HepG2 (cell line): Measurements from ENCODE around the gene SERINC1. TPM values are rescaled to one million over a fixed set of nuclear protein-coding genes. Genes with fewer than 3 reads are reported as not detected.

ENCODE experiments used
- ASH2L ChIP-seq: fragments of 300-600, 200-600 bp; sonication (generic); IDR thresholded peaks from 2 replicates; pipeline ENCODE4 v1.7.0; 2017; ENCODE audit warnings: low read depth, mild to moderate bottlenecking, moderate library complexity, mixed read lengths, low read length; ENCODE audit not compliant: insufficient read length
- ATF7-NPFF ChIP-seq: sonication (generic); formaldehyde crosslinking; IDR thresholded peaks from 2 replicates; pipeline ENCODE4 v1.8.1; 2023; ENCODE audit warnings: mild to moderate bottlenecking, low read depth, missing genetic modification reagents, moderate library complexity
- BRD4 ChIP-seq: sonication (generic); formaldehyde crosslinking; IDR thresholded peaks from 2 replicates; pipeline ENCODE4 v1.4.0; 2020; ENCODE audit warnings: missing genetic modification reagents
- CCDC6 ChIP-seq: sonication (generic); formaldehyde crosslinking; IDR thresholded peaks from 2 replicates; pipeline ENCODE4 v1.8.1; 2022; ENCODE audit warnings: mild to moderate bottlenecking, missing genetic modification reagents, moderate library complexity
- FUBP1 ChIP-seq: sonication (generic); formaldehyde crosslinking; IDR thresholded peaks from 2 replicates; pipeline ENCODE4 v1.5.1; 2020; ENCODE audit warnings: missing genetic modification reagents, mild to moderate bottlenecking, borderline replicate concordance
- MEF2D ChIP-seq: sonication (generic); formaldehyde crosslinking; IDR thresholded peaks from 2 replicates; pipeline ENCODE4 v1.5.1; 2020; ENCODE audit warnings: mild to moderate bottlenecking, missing genetic modification reagents
- NFYC ChIP-seq: IDR thresholded peaks from 2 replicates; pipeline ENCODE4 v1.6.1; 2016; ENCODE audit warnings: missing genetic modification reagents, missing compliant biosample characterization
- SP1 ChIP-seq, 2 experiments: fragments of 450-650 bp in 1 of 2; sonication (generic) in 1 of 2; formaldehyde crosslinking in 1 of 2; IDR thresholded peaks; 2 replicates each; pipeline versions ENCODE4 v1.4.0 to v1.6.1; 2016 to 2020; ENCODE audit warnings: missing genetic modification reagents in 1 of 2
- SP4 ChIP-seq: sonication (generic); formaldehyde crosslinking; IDR thresholded peaks from 2 replicates; pipeline ENCODE4 v1.8.1; 2023; ENCODE audit warnings: mild to moderate bottlenecking, missing genetic modification reagents
- SYNCRIP ChIP-seq: fragments of 200-400 bp; formaldehyde crosslinking; IDR thresholded peaks from 2 replicates; pipeline ENCODE4 v1.6.1; 2018; ENCODE audit warnings: mild to moderate bottlenecking, low read depth, low read length; ENCODE audit not compliant: insufficient read depth
- TAF1 ChIP-seq: sonication (generic); formaldehyde crosslinking; IDR thresholded peaks from 2 replicates; pipeline ENCODE4 v1.4.0; 2020; ENCODE audit warnings: missing genetic modification reagents
- ZFP36L2 ChIP-seq: sonication (generic); formaldehyde crosslinking; IDR thresholded peaks from 2 replicates; pipeline ENCODE4 v1.4.0; 2020; ENCODE audit warnings: missing genetic modification reagents
- ZFX ChIP-seq: sonication (generic); formaldehyde crosslinking; IDR thresholded peaks from 2 replicates; pipeline ENCODE4 v1.4.0; 2020; ENCODE audit warnings: mild to moderate bottlenecking, low read depth, missing genetic modification reagents, moderate library complexity
- ZFYVE20 ChIP-seq: sonication (generic); formaldehyde crosslinking; IDR thresholded peaks from 2 replicates; pipeline ENCODE4 v1.8.0; 2023; ENCODE audit warnings: low read depth, mild to moderate bottlenecking, moderate library complexity, missing genetic modification reagents, borderline replicate concordance
- ZKSCAN8 ChIP-seq: IDR thresholded peaks from 2 replicates; pipeline ENCODE4 v1.6.1; 2016; ENCODE audit warnings: borderline replicate concordance, missing genetic modification reagents, missing compliant biosample characterization
- ZMYM2 ChIP-seq: sonication (generic); formaldehyde crosslinking; IDR thresholded peaks from 2 replicates; pipeline ENCODE4 v1.8.0; 2022; ENCODE audit warnings: mild to moderate bottlenecking, missing genetic modification reagents
- ZNF354B ChIP-seq: sonication (generic); formaldehyde crosslinking; IDR thresholded peaks from 2 replicates; pipeline ENCODE4 v1.8.0; 2022; ENCODE audit warnings: mild to moderate bottlenecking, missing genetic modification reagents
- ZNF441 ChIP-seq: sonication (generic); formaldehyde crosslinking; IDR thresholded peaks from 2 replicates; pipeline ENCODE4 v1.7.0; 2021; ENCODE audit warnings: missing genetic modification reagents, borderline replicate concordance
- ZNF563 ChIP-seq: sonication (generic); formaldehyde crosslinking; IDR thresholded peaks from 2 replicates; pipeline ENCODE4 v1.8.0; 2022; ENCODE audit warnings: mild to moderate bottlenecking, moderate library complexity, missing genetic modification reagents
- ZNF570 ChIP-seq: sonication (generic); formaldehyde crosslinking; IDR thresholded peaks from 2 replicates; pipeline ENCODE4 v1.4.0; 2020; ENCODE audit warnings: mild to moderate bottlenecking, missing genetic modification reagents, borderline replicate concordance
- ZNF616 ChIP-seq: sonication (generic); formaldehyde crosslinking; IDR thresholded peaks from 2 replicates; pipeline ENCODE4 v1.5.0; 2020; ENCODE audit warnings: low read depth, mild to moderate bottlenecking, missing genetic modification reagents
- ZNF747 ChIP-seq: sonication (generic); formaldehyde crosslinking; IDR thresholded peaks from 2 replicates; pipeline ENCODE4 v1.8.1; 2023; ENCODE audit warnings: missing genetic modification reagents, mild to moderate bottlenecking, borderline replicate concordance
- ZNF841 ChIP-seq: sonication (generic); formaldehyde crosslinking; IDR thresholded peaks from 2 replicates; pipeline ENCODE4 v1.8.1; 2023; ENCODE audit warnings: missing genetic modification reagents, borderline replicate concordance
- polyA plus RNA-seq, 8 experiments: library from polyadenylated mRNA; depleted of rRNA in 3 of 8; stranded (reverse) in 7 of 8; unstranded in 1 of 8; fragments of >200 nt; fragmentation: Illumina TruSeq in 4 of 8; extraction: Trizol in 4 of 8; gene quantifications; 2 replicates each; pipeline versions ENCODE4 v1.2.1 to v1.2.3, GENCODE V29; 2011 to 2016; ENCODE audit warnings: low read depth in 4 of 8, missing spikeins in 1 of 8, mixed read lengths in 1 of 8; ENCODE audit not compliant: insufficient read depth in 1 of 8
- total RNA-seq, 5 experiments: library from RNA; depleted of rRNA; stranded (reverse); fragments of >200 nt; fragmentation: Illumina TruSeq; extraction: Trizol; gene quantifications; 2 replicates each; pipeline ENCODE4 v1.2.3, GENCODE V29; 2016; ENCODE audit warnings: low read depth in 1 of 5
- TF ChIP-seq, protein P1 (sequence below): sonication (generic); formaldehyde crosslinking; IDR thresholded peaks from 2 replicates; pipeline ENCODE4 v1.4.0; 2020; ENCODE audit warnings: mild to moderate bottlenecking, low read depth, missing genetic modification reagents
- TF ChIP-seq, protein P2 (sequence below): sonication (generic); formaldehyde crosslinking; IDR thresholded peaks from 2 replicates; pipeline ENCODE4 v1.5.0; 2020; ENCODE audit warnings: missing genetic modification reagents

Gene SERINC1
- total and polyA plus RNA-seq, 2 of the 13 experiments (the other 11 are each of a cell fraction or from before 2014, with no cell fraction given): 93.5 to 112 TPM

GRCh38 chr6:122471107-122472021 is at the start of gene SERINC1 (continued):
- TF ChIP-seq CCDC6 (peak; percentile 15; the same call in 1 of the 2 replicates), ZNF570 (CRISPR knock-in tag) (peak; percentile 78; the same call in 1 of the 2 replicates), ZNF747 (CRISPR knock-in tag) (0 out of 2 replicates have a peak, but pooled peaks have one; percentile 71), ZNF616 (CRISPR knock-in tag) (peak; percentile 56; the same call in 1 of the 2 replicates), ZFX (CRISPR knock-in tag) (peak; percentile 92), SP4 (CRISPR knock-in tag) (peak; percentile 79), ZNF841 (no peak), TAF1 (peak; percentile 94), ZFYVE20 (CRISPR knock-in tag) (no peak), ZFP36L2 (CRISPR knock-in tag) (no peak; the same call in 1 of the 2 replicates), BRD4 (CRISPR knock-in tag) (peak; percentile 67; the same call in 1 of the 2 replicates), SYNCRIP (no peak), NFYC (CRISPR knock-in tag) (peak; percentile 23; the same call in 1 of the 2 replicates), MEF2D (no peak; the same call in 1 of the 2 replicates), SP1 (IDR thresholded peaks at IDR 0.05) (no peak), SP1 (CRISPR knock-in tag; IDR thresholded peaks at IDR 0.05) (peak; percentile 72; the same call in 1 of the 2 replicates), ZKSCAN8 (CRISPR knock-in tag) (peak; percentile 43; the same call in 1 of the 2 replicates), ASH2L (peak; percentile 95), ATF7-NPFF (CRISPR knock-in tag) (peak; percentile 28), ZNF354B (CRISPR knock-in tag) (peak; percentile 60; the same call in 1 of the 2 replicates), ZNF441 (CRISPR knock-in tag) (peak; percentile 4; the same call in 1 of the 2 replicates), ZNF563 (peak; percentile 22; the same call in 1 of the 2 replicates), FUBP1 (CRISPR knock-in tag) (no peak), ZMYM2 (no peak)
- TF ChIP-seq, protein P1, sequence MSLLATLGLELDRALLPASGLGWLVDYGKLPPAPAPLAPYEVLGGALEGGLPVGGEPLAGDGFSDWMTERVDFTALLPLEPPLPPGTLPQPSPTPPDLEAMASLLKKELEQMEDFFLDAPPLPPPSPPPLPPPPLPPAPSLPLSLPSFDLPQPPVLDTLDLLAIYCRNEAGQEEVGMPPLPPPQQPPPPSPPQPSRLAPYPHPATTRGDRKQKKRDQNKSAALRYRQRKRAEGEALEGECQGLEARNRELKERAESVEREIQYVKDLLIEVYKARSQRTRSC: 0 out of 2 replicates have a peak, but pooled peaks have one; percentile 14
- TF ChIP-seq, protein P2, sequence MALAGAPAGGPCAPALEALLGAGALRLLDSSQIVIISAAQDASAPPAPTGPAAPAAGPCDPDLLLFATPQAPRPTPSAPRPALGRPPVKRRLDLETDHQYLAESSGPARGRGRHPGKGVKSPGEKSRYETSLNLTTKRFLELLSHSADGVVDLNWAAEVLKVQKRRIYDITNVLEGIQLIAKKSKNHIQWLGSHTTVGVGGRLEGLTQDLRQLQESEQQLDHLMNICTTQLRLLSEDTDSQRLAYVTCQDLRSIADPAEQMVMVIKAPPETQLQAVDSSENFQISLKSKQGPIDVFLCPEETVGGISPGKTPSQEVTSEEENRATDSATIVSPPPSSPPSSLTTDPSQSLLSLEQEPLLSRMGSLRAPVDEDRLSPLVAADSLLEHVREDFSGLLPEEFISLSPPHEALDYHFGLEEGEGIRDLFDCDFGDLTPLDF (CRISPR knock-in tag): peak; percentile 41; the same call in 1 of the 2 replicates
